DND-41 (cell line): ENCODE measurements around the gene WNT9B.

ENCODE experiments used
- ATAC-seq: fragments of 200-7000 bp; cut with Tn5 transposase; 3 replicates; pipeline ENCODE4 v1.9.1; 2021; ENCODE audit warnings: low read depth; ENCODE audit not compliant: insufficient read depth
- DNase-seq: peaks from one replicate; pipeline ENCODE4 v3.0.0-alpha.2; 2020
- H2AFZ ChIP-seq: 2 replicates; pipeline ENCODE4 v1.6.0; 2012; ENCODE audit warnings: low read depth, low read length
- H3K27ac ChIP-seq: 2 replicates; pipeline ENCODE4 v1.5.1; 2012; ENCODE audit warnings: low read length, inconsistent platforms
- H3K27me3 ChIP-seq: fragments of 200-600 bp; sonication (generic); 2 replicates; pipeline ENCODE4 v1.6.0; 2012; ENCODE audit warnings: low read length, mild to moderate bottlenecking, inconsistent platforms; ENCODE audit not compliant: insufficient read depth, poor library complexity
- H3K36me3 ChIP-seq: 2 replicates; pipeline ENCODE4 v1.5.1; 2012; ENCODE audit warnings: low read length, inconsistent platforms; ENCODE audit not compliant: insufficient read depth
- H3K4me1 ChIP-seq: 2 replicates; pipeline ENCODE4 v1.5.1; 2012; ENCODE audit warnings: mild to moderate bottlenecking, low read length; ENCODE audit not compliant: insufficient read depth
- H3K4me2 ChIP-seq: 2 replicates; pipeline ENCODE4 v1.6.0; 2012; ENCODE audit warnings: mild to moderate bottlenecking, moderate library complexity, low read length, inconsistent platforms; ENCODE audit not compliant: insufficient read depth
- H3K4me3 ChIP-seq, 2 experiments: fragments of 200-600 bp in 1 of 2; shearing (Covaris generic) in 1 of 2; 2 replicates each; pipeline ENCODE4 v1.5.1; 2012 to 2016; ENCODE audit warnings: inconsistent platforms in 2 of 2, low read length in 2 of 2, mild to moderate bottlenecking in 2 of 2, low read depth in 1 of 2, moderate library complexity in 1 of 2
- H3K79me2 ChIP-seq: 2 replicates; pipeline ENCODE4 v1.6.0; 2012; ENCODE audit warnings: low read length, inconsistent platforms; ENCODE audit not compliant: insufficient read depth
- H3K9ac ChIP-seq: 2 replicates; pipeline ENCODE4 v1.6.0; 2012; ENCODE audit warnings: low read depth, mild to moderate bottlenecking, inconsistent platforms, low read length, moderate library complexity
- H3K9me3 ChIP-seq: 2 replicates; pipeline ENCODE4 v1.5.1; 2012; ENCODE audit warnings: low read length, moderate library complexity, mild to moderate bottlenecking, inconsistent platforms; ENCODE audit not compliant: insufficient read depth, severe bottlenecking
- H4K20me1 ChIP-seq: 2 replicates; pipeline ENCODE4 v1.6.0; 2012; ENCODE audit warnings: low read length; ENCODE audit not compliant: insufficient read depth
- EZH2 ChIP-seq: IDR thresholded peaks from 3 replicates; pipeline ENCODE4 v1.6.1; 2012; ENCODE audit warnings: borderline replicate concordance, low read depth, mild to moderate bottlenecking, moderate library complexity, low read length, inconsistent platforms; ENCODE audit not compliant: severe bottlenecking
- TF ChIP-seq, protein P1 (sequence below): IDR thresholded peaks from 2 replicates; pipeline ENCODE4 v1.5.1; 2012; ENCODE audit warnings: borderline replicate concordance, low read length, moderate library complexity, mild to moderate bottlenecking; ENCODE audit not compliant: poor library complexity, severe bottlenecking; ENCODE audit errors: extremely low read depth

The WNT9B gene

DNA sequence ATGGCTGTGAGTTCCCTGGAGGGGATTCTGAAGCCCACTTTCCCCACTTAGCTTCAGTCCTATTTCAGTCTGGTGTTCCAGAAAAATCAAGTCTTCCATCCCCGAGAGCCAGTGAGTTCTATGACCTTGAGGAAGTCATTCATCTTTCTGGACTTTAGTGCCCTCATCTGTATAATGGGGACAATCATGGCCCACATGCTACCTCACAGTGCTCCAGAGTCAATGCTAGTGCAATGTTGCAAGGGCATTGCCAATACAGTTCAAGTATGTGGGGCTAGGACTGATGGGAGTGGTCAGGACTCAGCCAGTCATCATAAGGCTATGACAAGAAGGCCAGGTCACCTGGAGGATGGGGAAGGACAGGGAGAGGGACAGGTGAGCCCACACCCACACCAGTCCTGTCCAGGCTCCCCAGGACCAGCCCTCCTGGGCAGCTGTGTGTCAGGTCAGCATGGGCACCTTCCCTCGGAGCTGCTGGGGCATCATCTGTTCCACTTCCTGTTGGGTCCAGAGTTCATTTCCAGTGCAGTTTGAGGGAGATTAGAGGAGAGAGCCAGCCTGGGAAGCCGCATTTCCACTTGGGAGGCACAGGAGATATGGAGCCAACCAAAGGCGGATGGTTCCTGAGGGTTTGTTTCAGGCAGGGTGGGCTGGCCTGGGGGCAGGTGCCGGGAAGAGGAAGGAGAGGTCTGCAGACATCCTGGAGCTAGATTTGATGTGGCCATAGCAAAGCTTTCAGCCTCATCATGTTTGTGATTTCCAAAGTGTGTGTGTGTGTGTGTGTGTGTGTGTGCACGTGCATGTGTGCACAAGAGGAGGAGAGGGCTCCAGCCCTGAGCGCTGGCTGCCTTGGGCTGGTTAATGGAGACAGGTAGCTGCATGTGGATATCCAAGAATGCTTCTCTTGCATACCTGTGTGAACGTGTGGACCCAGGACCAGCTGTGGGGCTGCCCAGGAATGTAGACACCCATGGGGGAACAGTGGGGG, 3.9 kb upstream of the WNT9B start:
- no peak overlapping the region for H2AFZ ChIP-seq
- H3K27ac ChIP-seq: no peak overlapping the region
- no peaks in the 10 kb centered on the region for H3K4me1 ChIP-seq
- DNase-seq: no peak
- no peak for ATAC-seq
- no peaks in the 10 kb centered on the region for H3K79me2 ChIP-seq
- H3K9ac ChIP-seq: no peak overlapping the region
- H3K4me3 ChIP-seq: no peak overlapping the region
- H3K9me3 ChIP-seq: peaks cover 6% of the 10 kb centered on the region
- H4K20me1 ChIP-seq: no peaks in the 10 kb centered on the region
- H3K36me3 ChIP-seq: no peaks in the 10 kb centered on the region
- no peaks in the 10 kb centered on the region for H3K27me3 ChIP-seq
- no peak overlapping the region for H3K4me2 ChIP-seq
- no peak for TF ChIP-seq EZH2
- TF ChIP-seq, protein P1, sequence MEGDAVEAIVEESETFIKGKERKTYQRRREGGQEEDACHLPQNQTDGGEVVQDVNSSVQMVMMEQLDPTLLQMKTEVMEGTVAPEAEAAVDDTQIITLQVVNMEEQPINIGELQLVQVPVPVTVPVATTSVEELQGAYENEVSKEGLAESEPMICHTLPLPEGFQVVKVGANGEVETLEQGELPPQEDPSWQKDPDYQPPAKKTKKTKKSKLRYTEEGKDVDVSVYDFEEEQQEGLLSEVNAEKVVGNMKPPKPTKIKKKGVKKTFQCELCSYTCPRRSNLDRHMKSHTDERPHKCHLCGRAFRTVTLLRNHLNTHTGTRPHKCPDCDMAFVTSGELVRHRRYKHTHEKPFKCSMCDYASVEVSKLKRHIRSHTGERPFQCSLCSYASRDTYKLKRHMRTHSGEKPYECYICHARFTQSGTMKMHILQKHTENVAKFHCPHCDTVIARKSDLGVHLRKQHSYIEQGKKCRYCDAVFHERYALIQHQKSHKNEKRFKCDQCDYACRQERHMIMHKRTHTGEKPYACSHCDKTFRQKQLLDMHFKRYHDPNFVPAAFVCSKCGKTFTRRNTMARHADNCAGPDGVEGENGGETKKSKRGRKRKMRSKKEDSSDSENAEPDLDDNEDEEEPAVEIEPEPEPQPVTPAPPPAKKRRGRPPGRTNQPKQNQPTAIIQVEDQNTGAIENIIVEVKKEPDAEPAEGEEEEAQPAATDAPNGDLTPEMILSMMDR: no peak

DNA sequence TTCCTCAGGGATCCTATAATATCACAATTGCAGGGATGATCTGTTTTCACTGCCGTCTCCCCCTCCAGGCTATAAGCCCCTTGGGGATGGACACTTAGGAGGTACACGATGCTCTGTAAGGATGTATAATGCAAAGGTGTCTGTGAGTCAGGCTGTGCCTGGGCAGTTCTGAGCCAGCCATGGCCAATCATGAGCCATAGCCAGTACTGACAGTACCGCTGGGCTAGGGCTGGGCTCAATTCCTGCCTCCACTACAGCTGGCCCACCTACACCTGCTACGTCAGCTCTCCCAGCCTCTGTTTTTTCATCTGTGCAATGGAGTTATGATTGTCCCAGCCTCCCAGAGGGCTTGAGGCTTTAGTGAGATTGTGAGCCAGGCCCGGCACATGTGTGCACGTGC, 2.8 kb upstream of the WNT9B start:
- no peak overlapping the region for H3K27ac ChIP-seq
- ATAC-seq: no peak
- H2AFZ ChIP-seq: no peak overlapping the region
- H3K4me3 ChIP-seq: no peak overlapping the region
- H3K9me3 ChIP-seq: no peaks in the 10 kb centered on the region
- H3K36me3 ChIP-seq: no peaks in the 10 kb centered on the region
- DNase-seq: no peak
- H3K4me1 ChIP-seq: no peaks in the 10 kb centered on the region
- H3K27me3 ChIP-seq: no peaks in the 10 kb centered on the region
- H4K20me1 ChIP-seq: no peaks in the 10 kb centered on the region
- TF ChIP-seq, protein P1: no peak
- TF ChIP-seq EZH2: no peak
- no peaks in the 10 kb centered on the region for H3K79me2 ChIP-seq
- H3K4me2 ChIP-seq: no peak overlapping the region
- H3K9ac ChIP-seq: no peak overlapping the region

DNA sequence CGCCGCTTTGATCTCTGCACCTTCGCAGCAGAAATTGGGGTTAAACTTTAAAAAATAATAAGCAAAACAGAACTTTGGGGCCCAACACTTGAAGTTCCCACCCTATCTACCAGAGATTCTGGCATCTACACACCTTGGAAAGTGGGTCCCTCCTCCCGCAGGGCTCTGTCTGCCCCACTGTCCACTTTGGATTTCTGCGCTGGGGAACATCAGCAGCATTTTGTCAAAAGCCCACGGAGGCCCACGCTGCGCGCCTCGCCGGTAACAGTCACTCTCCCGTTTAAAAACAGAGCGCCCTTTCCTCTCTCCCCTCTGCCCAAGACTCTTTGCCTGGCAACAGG, 725 bp upstream of the WNT9B start:
- Histone ChIP-seq H3K27me3 (no peaks in the 10 kb centered on the region), H4K20me1 (no peaks in the 10 kb centered on the region), H3K4me1 (no peaks in the 10 kb centered on the region), H3K4me2 (no peak overlapping the region), H2AFZ (no peak overlapping the region), H3K4me3 (no peak overlapping the region), H3K9ac (no peak overlapping the region), H3K79me2 (no peaks in the 10 kb centered on the region), H3K36me3 (no peaks in the 10 kb centered on the region), H3K9me3 (no peaks in the 10 kb centered on the region), H3K27ac (no peak overlapping the region)
- ATAC-seq (no peak), DNase-seq (no peak)
- TF ChIP-seq, protein P1: no peak
- TF ChIP-seq EZH2: no peak
